T-helper 17 cell (primary cell): ENCODE measurements around the gene PIEZO2. TPM values are rescaled to one million over a fixed set of nuclear protein-coding genes. Genes with fewer than 3 reads are reported as not detected.
"Not testable (repeated sequence)": the region's sequence is repeated elsewhere in the genome, so short reads cannot be mapped to it uniquely, and the experiment has no call there.

ENCODE experiments used
- ATAC-seq: fragments of 150-1000 bp; cut with Tn5 transposase; 2 replicates; pipeline ENCODE4 v1.10.0; 2021; ENCODE audit warnings: mild to moderate bottlenecking, moderate library complexity
- DNase-seq, 3 donors: peaks; one replicate each; pipeline versions ENCODE4 v3.0.0 to v3.0.0-alpha.2; 2020 to 2021
- H3K9me3 ChIP-seq: one replicate; pipeline ENCODE4 v1.7.0; 2013; ENCODE audit warnings: low read length, mild to moderate bottlenecking; ENCODE audit not compliant: control insufficient read depth, poor library complexity, severe bottlenecking
- H3K27ac Mint-ChIP-seq: one replicate; pipeline ENCODE4 v1.8.0; 2022; ENCODE audit warnings: mild to moderate bottlenecking, moderate library complexity, mixed read lengths
- H3K27me3 Mint-ChIP-seq: one replicate; pipeline ENCODE4 v1.8.0; 2022; ENCODE audit warnings: mixed read lengths
- H3K36me3 Mint-ChIP-seq: one replicate; pipeline ENCODE4 v1.8.0; 2022; ENCODE audit warnings: low read depth, mixed read lengths
- H3K4me1 Mint-ChIP-seq: one replicate; pipeline ENCODE4 v1.8.0; 2022; ENCODE audit warnings: mild to moderate bottlenecking, mixed read lengths
- H3K4me3 Mint-ChIP-seq: one replicate; pipeline ENCODE4 v1.8.0; 2022; ENCODE audit warnings: mild to moderate bottlenecking, moderate library complexity, mixed read lengths
- total RNA-seq, 4 donors: library from RNA in 2 of 4; stranded (reverse) in 2 of 4; gene quantifications; one replicate each; pipeline ENCODE4 v1.2.3 and lab custom pipeline; 2022 to 2026

The PIEZO2 gene
- total RNA-seq, 2 donors from 2014 or later = not detected

- no peaks in the 10 kb centered on the region for H3K9me3 ChIP-seq
- Mint-ChIP-seq H3K4me3 (no peak overlapping the region), H3K27me3 (no peaks in the 10 kb centered on the region), H3K4me1 (no peaks in the 10 kb centered on the region), H3K27ac (no peak overlapping the region), H3K36me3 (no peaks in the 10 kb centered on the region)
- no peak for ATAC-seq
- no peak for DNase-seq
Measured at GRCh38 chr18:10942998-10943397, 206.4 kb downstream of the PIEZO2 start.

GRCh38 chr18:10939822-10940221 lies 209.5 kb downstream of the PIEZO2 start:
- H3K9me3 ChIP-seq = no peaks in the 10 kb centered on the region
- H3K4me1 Mint-ChIP-seq = no peaks in the 10 kb centered on the region
- no peak overlapping the region for H3K27ac Mint-ChIP-seq
- H3K36me3 Mint-ChIP-seq = no peaks in the 10 kb centered on the region
- no peak overlapping the region for H3K4me3 Mint-ChIP-seq
- H3K27me3 Mint-ChIP-seq = peaks cover 7% of the 10 kb centered on the region
- ATAC-seq (no peak), DNase-seq (no peak)

GRCh38 chr18:10937743-10938640 lies 211.4 kb downstream of the PIEZO2 start:
- ATAC-seq (no peak), DNase-seq (no peak)
- H3K27me3 Mint-ChIP-seq = peaks cover 7% of the 10 kb centered on the region
- H3K27ac Mint-ChIP-seq = no peak overlapping the region
- H3K36me3 Mint-ChIP-seq = no peaks in the 10 kb centered on the region
- H3K4me1 Mint-ChIP-seq = no peaks in the 10 kb centered on the region
- no peak overlapping the region for H3K4me3 Mint-ChIP-seq
- no peaks in the 10 kb centered on the region for H3K9me3 ChIP-seq

GRCh38 chr18:10936176-10937053 lies 213.0 kb downstream of the PIEZO2 start:
- ATAC-seq = no peak
- Mint-ChIP-seq H3K36me3 (no peaks in the 10 kb centered on the region), H3K4me3 (no peak overlapping the region)

GRCh38 chr18:10935588-10935987 lies 213.8 kb downstream of the PIEZO2 start:
- H3K27ac Mint-ChIP-seq = no peak overlapping the region
- H3K36me3 Mint-ChIP-seq = no peaks in the 10 kb centered on the region
- H3K4me1 Mint-ChIP-seq = no peaks in the 10 kb centered on the region
- ATAC-seq (no peak), DNase-seq (no peak)
- peak overlapping the region; percentile 26 for H3K4me3 Mint-ChIP-seq
- H3K27me3 Mint-ChIP-seq = peaks cover 13% of the 10 kb centered on the region
- no peaks in the 10 kb centered on the region for H3K9me3 ChIP-seq

More at GRCh38 chr18:10936176-10937053, 213.0 kb downstream of the PIEZO2 start:
- Mint-ChIP-seq H3K27ac (no peak overlapping the region), H3K27me3 (peaks cover 13% of the 10 kb centered on the region), H3K4me1 (no peaks in the 10 kb centered on the region)
- DNase-seq = no peak
- no peaks in the 10 kb centered on the region for H3K9me3 ChIP-seq

- DNase-seq, H3K36me3 Mint-ChIP-seq, H3K27ac Mint-ChIP-seq, H3K4me1 Mint-ChIP-seq, H3K4me3 Mint-ChIP-seq, ATAC-seq, H3K9me3 ChIP-seq: not testable (repeated sequence)
- peaks cover 22% of the 10 kb centered on the region for H3K27me3 Mint-ChIP-seq
Measured at GRCh38 chr18:10933648-10934047, 215.7 kb downstream of the PIEZO2 start.

GRCh38 chr18:10930076-10930475 lies 219.3 kb downstream of the PIEZO2 start:
- no peaks in the 10 kb centered on the region for H3K36me3 Mint-ChIP-seq
- peaks cover 30% of the 10 kb centered on the region for H3K27me3 Mint-ChIP-seq
- no peaks in the 10 kb centered on the region for H3K4me1 Mint-ChIP-seq
- no peak for ATAC-seq
- H3K27ac Mint-ChIP-seq = no peak overlapping the region
- no peak for DNase-seq
- H3K9me3 ChIP-seq = no peaks in the 10 kb centered on the region
- no peak overlapping the region for H3K4me3 Mint-ChIP-seq

- H3K4me3 Mint-ChIP-seq = no peak overlapping the region
- H3K27ac Mint-ChIP-seq = no peak overlapping the region
- H3K9me3 ChIP-seq = no peaks in the 10 kb centered on the region
- peaks cover 31% of the 10 kb centered on the region for H3K27me3 Mint-ChIP-seq
- H3K36me3 Mint-ChIP-seq = no peaks in the 10 kb centered on the region
- H3K4me1 Mint-ChIP-seq = no peaks in the 10 kb centered on the region
- ATAC-seq = no peak
- DNase-seq = no peak
Measured at GRCh38 chr18:10928772-10929373, 220.5 kb downstream of the PIEZO2 start.

- peaks cover 31% of the 10 kb centered on the region for H3K27me3 Mint-ChIP-seq
- no peak for DNase-seq
- no peaks in the 10 kb centered on the region for H3K4me1 Mint-ChIP-seq
- no peaks in the 10 kb centered on the region for H3K36me3 Mint-ChIP-seq
- no peak for ATAC-seq
- H3K4me3 Mint-ChIP-seq = no peak overlapping the region
- no peaks in the 10 kb centered on the region for H3K9me3 ChIP-seq
- no peak overlapping the region for H3K27ac Mint-ChIP-seq
Measured at GRCh38 chr18:10928011-10928771, 221.2 kb downstream of the PIEZO2 start.

- no peaks in the 10 kb centered on the region for H3K9me3 ChIP-seq
- Mint-ChIP-seq H3K36me3 (no peaks in the 10 kb centered on the region), H3K4me3 (no peak overlapping the region), H3K27ac (no peak overlapping the region), H3K27me3 (peaks cover 29% of the 10 kb centered on the region), H3K4me1 (no peaks in the 10 kb centered on the region)
- ATAC-seq = no peak
- DNase-seq = no peak
Measured at GRCh38 chr18:10927286-10927992, 221.9 kb downstream of the PIEZO2 start.

- H3K4me1 Mint-ChIP-seq = no peaks in the 10 kb centered on the region
- no peaks in the 10 kb centered on the region for H3K36me3 Mint-ChIP-seq
- H3K27ac Mint-ChIP-seq = no peak overlapping the region
- peaks cover 25% of the 10 kb centered on the region for H3K27me3 Mint-ChIP-seq
- no peak for ATAC-seq
- no peak for DNase-seq
- H3K4me3 Mint-ChIP-seq = no peak overlapping the region
- H3K9me3 ChIP-seq = no peaks in the 10 kb centered on the region
Measured at GRCh38 chr18:10926621-10927161, 222.7 kb downstream of the PIEZO2 start.

GRCh38 chr18:10924290-10924689 lies 225.1 kb downstream of the PIEZO2 start:
- ATAC-seq (no peak), DNase-seq (no peak)
- Mint-ChIP-seq H3K4me3 (no peak overlapping the region), H3K36me3 (no peaks in the 10 kb centered on the region), H3K4me1 (no peaks in the 10 kb centered on the region), H3K27ac (no peak overlapping the region), H3K27me3 (peaks cover 30% of the 10 kb centered on the region)
- H3K9me3 ChIP-seq = no peaks in the 10 kb centered on the region
